Measurements from ENCODE around the gene ADRA2C. TPM values are rescaled to one million over a fixed set of nuclear protein-coding genes. Genes with fewer than 3 reads are reported as not detected.
A peak's percentile ranks its signal among the peaks of the same experiment; 100 is the strongest.

ADRA2C gene
- total RNA-seq, 1 donor from 2014 or later: 8.7 TPM

DNA sequence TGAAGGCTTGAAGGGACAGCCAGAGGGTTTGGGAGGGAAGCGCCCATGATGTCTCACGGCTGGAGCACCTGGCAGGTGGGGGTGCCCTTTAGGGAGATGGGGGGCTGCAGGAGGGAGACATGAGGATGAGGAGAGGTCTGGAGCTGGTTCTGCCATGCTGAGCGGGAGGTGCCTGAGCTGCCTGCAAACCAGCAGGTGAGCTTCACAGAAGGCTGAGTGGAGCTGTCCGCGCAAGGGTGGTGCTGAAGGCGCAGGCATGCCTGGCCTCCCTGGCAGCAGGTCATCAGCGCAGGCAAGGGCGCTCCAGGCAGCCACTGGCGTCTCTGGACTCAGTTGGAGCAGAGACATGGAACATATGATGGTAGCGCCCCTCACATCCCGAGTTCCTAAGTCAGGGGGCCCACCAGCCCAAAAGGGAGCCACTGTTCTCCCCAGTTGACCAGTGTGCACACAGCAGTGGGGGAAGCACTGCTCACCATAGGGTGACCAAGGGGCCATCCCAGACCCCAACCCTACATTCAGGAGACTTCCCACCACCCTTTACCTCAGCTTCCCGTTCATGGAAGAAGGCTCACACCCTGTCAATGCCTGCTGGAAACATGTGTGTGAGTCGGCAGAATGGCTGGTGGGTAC, 25.8 kb downstream of the ADRA2C start:
- peak; percentile 35 for DNase-seq (ENCODE audit: low read depth)

DNA sequence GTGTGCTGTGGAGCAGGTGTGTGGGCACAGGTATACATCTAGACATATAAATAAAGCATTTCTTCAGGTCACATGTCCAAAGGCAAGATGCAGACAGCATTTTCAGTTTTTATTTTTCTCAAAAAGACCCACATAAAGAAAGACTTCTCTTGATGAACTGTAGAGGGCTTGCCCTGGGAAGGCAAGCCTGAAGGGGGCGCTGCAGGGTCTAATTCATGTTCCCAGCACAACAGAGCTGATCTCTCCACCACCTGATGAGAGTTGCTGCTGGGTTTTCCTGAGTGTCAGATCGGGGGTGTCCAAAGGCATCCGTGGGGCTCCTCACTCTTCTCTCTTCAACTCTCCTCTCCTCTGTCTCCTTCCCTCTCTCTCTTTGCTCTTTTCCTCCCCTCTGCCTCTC, 26.6 kb downstream of the ADRA2C start:
- DNase-seq (ENCODE audit: low read depth): no peak

- DNase-seq (ENCODE audit: low read depth): no peak
Observed at GRCh38 chr4:3793545-3793944, 27.4 kb downstream of the ADRA2C start.

GRCh38 chr4:3796960-3797359, 30.8 kb downstream of the ADRA2C start:
- DNase-seq (ENCODE audit: low read depth): no peak

- DNase-seq (ENCODE audit: low read depth): no peak
Observed at GRCh38 chr4:3797831-3798790, 31.9 kb downstream of the ADRA2C start.

- DNase-seq (ENCODE audit: low read depth): no peak
Observed at GRCh38 chr4:3799496-3799895, 33.3 kb downstream of the ADRA2C start.

DNA sequence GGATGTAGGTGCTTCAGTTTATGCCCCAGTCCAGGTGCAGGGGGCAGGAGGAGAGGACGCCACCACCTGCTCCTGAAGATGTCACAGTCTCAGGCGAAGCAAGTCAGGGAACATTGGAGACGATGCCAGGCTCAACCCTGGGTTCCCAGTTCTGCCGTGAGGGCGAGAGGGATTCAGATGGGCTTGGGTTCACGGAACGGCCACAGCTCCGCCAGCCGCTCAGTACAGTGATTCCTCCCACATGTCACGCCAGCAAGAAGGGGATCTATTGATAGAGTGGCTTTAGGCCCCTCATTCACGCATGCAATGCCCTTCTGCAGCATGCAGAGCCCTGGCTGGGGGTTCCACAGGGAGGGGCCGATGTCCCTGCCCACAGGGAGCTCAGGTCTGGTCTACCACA, 34.2 kb downstream of the ADRA2C start:
- no peak for DNase-seq (ENCODE audit: low read depth)

GRCh38 chr4:3801521-3801920, 35.3 kb downstream of the ADRA2C start:
- no peak for DNase-seq (ENCODE audit: low read depth)

- no peak for DNase-seq (ENCODE audit: low read depth)
Observed at GRCh38 chr4:3801931-3802550, 35.9 kb downstream of the ADRA2C start.

DNA sequence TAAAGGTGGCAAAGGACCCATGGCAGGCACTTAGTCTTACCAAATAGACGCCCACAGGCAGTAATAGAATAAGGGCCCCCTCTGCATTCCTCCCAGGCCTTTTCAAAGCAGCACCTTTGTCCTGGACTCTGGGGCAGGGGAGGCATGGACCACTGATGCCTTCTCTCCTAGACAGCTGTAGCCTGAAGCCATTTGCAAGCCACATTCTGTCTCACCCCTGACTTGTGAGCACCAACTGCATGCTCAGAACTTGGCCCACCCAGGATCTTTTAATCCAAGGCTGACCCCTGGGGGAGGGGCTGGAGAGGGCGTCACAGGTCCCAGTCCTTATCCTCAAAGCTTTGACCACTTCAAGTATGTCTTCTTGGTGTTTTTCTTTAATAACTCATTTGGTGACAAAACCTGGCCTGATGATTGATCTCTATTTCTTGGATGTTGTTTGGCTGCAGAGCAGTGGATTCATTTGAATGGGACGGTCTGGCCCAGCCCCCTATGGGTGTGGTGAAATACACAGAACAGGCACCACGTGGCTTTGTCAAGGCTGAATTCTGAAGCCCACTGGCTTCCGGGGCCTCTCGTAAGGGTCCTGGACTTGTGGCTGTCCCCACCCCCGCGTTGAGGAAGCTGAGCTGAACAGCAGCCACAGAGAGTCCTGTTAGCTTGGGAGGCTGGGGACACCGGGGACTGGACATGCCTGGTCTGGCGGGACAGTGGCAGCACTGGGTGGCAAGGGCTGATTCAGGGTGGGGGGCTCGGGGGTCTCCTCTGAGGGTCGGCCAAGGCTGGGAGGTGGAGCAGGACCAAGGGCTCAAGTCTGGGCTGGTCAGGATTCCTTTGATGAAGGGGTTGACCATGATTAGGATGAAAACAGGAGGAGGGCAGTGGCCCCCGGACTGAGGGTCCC, 36.6 kb downstream of the ADRA2C start:
- no peak for DNase-seq (ENCODE audit: low read depth)

DNA sequence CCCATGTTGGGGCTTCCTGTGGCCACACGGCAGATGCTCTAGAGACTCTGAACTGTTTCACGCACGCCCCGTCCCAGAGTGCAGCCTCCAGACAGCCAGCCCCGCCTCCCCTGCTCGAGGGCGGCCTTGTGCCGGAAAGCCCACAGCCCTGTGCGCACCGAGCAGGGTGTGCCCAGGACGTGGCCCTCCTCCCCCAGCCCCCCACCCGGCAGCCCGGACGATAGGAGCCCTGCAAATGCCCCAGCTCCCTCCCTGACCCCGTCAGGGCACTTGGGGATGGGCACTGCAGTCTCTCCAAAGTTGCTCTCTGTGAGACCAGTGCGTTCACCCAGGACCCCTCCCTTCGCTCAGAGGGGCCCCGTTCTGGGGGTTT, 37.3 kb downstream of the ADRA2C start:
- DNase-seq (ENCODE audit: low read depth): no peak

DNA sequence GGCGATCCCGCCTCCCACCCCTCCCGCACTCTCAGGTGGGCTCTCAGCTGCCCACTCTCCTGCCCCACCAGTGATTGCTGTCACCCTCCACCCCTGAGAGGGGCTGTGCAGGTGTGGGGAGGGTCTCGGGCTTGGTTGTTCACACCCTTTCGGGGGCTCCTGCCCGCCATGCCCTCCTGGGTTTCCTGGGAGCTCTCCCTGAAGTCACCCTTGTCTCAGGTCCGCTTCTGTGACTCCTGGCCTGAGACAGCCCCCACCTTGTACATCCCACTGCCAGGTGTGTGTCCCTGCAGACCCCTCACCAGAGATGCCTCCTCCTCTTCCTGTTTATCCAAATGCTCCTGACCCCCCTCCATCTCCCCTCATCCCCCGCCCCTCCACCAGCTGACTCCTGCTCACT, 37.8 kb downstream of the ADRA2C start:
- DNase-seq (ENCODE audit: low read depth): no peak

DNA sequence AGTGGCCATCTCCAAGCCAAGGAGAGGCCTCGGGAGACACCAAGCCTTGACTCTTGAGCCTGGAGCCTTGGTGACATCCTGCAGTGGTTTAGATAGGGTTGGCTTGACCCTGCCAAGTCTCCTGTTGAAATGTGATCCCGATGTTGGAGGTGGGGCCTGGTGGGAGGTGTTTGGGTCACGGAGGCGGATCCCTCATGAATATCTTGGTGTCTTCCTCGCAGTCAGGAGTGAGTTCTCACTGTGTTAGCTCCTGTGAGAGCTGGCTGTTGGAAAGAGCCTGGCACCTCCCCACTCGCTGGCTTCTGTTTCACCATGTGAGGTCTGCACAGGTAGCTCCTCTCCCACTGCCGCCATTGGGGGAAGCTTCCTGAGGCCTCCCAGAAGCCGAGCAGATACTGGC, 38.8 kb downstream of the ADRA2C start:
- no peak for DNase-seq (ENCODE audit: low read depth)

GRCh38 chr4:3805731-3806130, 39.5 kb downstream of the ADRA2C start:
- DNase-seq (ENCODE audit: low read depth): no peak

GRCh38 chr4:3807311-3807710, 41.1 kb downstream of the ADRA2C start:
- no peak for DNase-seq (ENCODE audit: low read depth)

DNA sequence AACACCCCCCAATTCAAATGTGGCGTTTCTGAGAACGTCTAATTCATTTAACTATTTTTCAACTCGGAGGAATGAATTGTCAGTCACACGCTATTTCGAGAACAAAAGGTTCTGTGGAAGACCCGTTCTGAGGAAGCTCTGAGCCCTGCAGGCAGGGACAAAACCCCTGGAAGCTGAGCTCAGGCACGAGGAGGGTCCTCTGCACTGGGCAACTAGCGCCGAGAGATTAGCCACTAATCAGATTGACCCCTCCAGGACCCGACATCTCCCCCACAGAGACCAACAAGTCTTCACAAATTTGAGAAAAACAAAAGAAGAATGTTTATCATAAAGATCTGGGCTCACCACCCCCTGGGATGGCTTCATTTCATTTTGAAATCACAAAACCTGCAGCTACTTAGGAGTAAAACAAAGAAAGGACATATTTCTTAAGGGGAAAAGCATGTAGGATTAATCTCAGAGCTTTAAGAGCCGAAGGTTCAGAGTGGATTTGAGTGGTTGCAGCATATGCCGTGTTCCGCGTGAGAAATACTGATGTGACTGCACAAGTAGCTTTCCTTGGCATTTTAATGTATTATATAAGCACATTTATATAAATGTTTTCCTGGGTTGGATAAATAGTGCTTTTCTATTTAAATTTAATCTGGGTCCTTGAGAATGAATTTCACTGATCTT, 41.8 kb downstream of the ADRA2C start:
- DNase-seq (ENCODE audit: low read depth): no peak

DNA sequence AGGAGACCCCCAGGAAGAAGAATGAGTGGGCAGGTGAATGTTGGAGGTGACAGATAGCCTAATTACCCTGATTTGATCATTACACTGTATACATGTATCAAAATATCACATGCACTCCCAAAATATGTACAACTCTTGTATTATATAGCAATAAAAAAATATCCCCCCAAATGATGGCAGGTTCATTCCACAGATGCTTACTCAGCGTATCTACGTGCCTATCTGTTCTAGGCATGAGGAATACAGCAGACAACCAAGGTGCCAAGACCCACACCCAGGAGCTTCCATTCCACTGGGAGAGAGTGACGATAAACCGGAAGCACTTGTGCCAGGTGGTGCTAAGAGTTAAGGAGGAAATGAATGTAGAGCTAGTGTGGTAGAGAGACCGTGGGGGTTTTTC, 42.4 kb downstream of the ADRA2C start:
- DNase-seq (ENCODE audit: low read depth): no peak

DNA sequence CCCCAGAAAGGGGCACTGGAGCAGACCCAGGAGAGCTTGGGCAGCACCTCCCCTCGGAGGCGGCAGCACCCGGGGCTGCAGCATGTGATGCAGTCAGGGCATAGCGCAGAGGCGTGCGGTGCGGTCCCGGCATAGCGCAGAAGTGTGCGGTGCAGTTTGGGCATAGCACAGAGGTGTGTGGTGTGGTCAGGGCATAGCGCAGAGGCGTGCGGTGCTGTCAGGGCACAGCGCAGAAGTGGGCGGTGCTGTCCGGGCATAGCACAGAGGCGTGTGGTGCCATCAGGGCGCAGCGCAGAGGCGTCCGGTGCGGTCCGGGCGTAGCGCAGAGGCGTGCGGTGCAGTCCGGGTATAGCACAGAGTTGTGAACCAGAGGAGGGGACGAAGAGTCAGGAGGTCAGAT, 42.8 kb downstream of the ADRA2C start:
- no peak for DNase-seq (ENCODE audit: low read depth)

DNA sequence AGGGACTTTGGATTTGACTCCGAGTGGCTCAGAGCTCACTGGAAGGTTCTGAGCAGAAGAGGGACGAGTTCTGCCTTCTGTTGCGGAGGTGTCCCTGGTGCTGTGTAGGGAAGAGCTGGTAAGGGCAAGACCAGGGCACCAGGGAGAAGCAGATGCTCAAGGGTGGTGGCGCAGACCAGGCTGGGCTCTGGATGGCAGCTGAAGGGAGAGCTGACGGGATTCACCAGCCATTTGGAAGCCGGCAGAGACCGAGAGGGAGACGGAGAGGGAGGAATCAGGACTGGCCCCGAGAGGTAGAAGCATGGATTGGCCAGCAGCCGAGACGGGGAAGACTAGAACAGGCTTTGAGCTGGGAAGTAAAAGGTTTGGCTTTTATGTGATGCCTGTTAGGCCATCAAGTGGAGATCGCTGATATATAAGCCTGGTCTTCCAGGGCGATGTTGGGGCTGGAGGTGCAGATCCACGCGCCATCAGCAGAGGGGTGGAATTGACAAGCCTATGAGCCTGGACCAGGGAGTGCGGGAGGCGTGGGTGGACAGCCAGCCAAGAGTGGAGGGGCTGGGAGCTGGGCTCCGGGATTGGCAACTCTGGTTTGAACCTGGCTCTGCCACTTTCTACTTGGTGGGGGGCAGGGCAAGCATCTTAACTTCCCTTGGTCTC, 43.4 kb downstream of the ADRA2C start:
- DNase-seq (ENCODE audit: low read depth): no peak

GRCh38 chr4:3810111-3810680, 44.0 kb downstream of the ADRA2C start:
- no peak for DNase-seq (ENCODE audit: low read depth)

Measured in myocyte (in vitro differentiated cells).